ENCODE data around the gene PAX5.

DNA sequence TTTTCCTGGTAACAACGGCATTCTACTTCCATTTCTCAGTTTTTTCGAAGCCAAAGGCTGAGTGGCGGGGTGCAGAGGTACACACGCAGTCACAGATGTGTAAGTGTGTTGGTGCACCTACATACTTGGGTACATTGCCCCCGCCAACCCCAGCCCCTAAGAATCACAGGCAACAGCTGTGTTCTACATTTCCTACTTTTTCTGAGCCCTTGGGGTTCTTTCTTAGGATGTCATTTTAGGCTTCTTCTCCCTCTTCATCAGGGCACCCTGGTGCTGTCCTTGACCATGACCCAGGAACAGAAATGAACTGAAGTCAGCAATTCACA, 104.8 kb downstream of the PAX5 start:
- no peak for TF ChIP-seq YY1 (IDR thresholded peaks at IDR 0.05; ENCODE audit: low read depth)
- TF ChIP-seq, protein P1, sequence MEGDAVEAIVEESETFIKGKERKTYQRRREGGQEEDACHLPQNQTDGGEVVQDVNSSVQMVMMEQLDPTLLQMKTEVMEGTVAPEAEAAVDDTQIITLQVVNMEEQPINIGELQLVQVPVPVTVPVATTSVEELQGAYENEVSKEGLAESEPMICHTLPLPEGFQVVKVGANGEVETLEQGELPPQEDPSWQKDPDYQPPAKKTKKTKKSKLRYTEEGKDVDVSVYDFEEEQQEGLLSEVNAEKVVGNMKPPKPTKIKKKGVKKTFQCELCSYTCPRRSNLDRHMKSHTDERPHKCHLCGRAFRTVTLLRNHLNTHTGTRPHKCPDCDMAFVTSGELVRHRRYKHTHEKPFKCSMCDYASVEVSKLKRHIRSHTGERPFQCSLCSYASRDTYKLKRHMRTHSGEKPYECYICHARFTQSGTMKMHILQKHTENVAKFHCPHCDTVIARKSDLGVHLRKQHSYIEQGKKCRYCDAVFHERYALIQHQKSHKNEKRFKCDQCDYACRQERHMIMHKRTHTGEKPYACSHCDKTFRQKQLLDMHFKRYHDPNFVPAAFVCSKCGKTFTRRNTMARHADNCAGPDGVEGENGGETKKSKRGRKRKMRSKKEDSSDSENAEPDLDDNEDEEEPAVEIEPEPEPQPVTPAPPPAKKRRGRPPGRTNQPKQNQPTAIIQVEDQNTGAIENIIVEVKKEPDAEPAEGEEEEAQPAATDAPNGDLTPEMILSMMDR (IDR thresholded peaks at IDR 0.05) = no peak
- no peak for TF ChIP-seq JUND (IDR thresholded peaks at IDR 0.05)
- TF ChIP-seq EP300 (IDR thresholded peaks at IDR 0.05; ENCODE audit: borderline replicate concordance in 1 of 2, low read depth in 1 of 2, low read length in 1 of 2) = no peak
- TF ChIP-seq MXI1 (IDR thresholded peaks at IDR 0.05; ENCODE audit: low read depth, low read length) = no peak
- TF ChIP-seq, protein P2, sequence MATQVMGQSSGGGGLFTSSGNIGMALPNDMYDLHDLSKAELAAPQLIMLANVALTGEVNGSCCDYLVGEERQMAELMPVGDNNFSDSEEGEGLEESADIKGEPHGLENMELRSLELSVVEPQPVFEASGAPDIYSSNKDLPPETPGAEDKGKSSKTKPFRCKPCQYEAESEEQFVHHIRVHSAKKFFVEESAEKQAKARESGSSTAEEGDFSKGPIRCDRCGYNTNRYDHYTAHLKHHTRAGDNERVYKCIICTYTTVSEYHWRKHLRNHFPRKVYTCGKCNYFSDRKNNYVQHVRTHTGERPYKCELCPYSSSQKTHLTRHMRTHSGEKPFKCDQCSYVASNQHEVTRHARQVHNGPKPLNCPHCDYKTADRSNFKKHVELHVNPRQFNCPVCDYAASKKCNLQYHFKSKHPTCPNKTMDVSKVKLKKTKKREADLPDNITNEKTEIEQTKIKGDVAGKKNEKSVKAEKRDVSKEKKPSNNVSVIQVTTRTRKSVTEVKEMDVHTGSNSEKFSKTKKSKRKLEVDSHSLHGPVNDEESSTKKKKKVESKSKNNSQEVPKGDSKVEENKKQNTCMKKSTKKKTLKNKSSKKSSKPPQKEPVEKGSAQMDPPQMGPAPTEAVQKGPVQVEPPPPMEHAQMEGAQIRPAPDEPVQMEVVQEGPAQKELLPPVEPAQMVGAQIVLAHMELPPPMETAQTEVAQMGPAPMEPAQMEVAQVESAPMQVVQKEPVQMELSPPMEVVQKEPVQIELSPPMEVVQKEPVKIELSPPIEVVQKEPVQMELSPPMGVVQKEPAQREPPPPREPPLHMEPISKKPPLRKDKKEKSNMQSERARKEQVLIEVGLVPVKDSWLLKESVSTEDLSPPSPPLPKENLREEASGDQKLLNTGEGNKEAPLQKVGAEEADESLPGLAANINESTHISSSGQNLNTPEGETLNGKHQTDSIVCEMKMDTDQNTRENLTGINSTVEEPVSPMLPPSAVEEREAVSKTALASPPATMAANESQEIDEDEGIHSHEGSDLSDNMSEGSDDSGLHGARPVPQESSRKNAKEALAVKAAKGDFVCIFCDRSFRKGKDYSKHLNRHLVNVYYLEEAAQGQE (IDR thresholded peaks at IDR 0.05; ENCODE audit: low read depth, low read length) = no peak
- TF ChIP-seq FOXM1 (IDR thresholded peaks at IDR 0.05; ENCODE audit: low read depth) = no peak
- no peak for TF ChIP-seq RFX5 (IDR thresholded peaks at IDR 0.05; ENCODE audit: low read length)
- no peak for TF ChIP-seq SIN3A (IDR thresholded peaks at IDR 0.05; ENCODE audit: borderline replicate concordance, low read depth, low read length)
